ENCODE data around the gene PTPN7. TPM values are rescaled to one million over a fixed set of nuclear protein-coding genes. Genes with fewer than 3 reads are reported as not detected.

The PTPN7 gene
- total and polyA plus RNA-seq, 4 donors, result 0.98 to 2.5 (median 1.4) TPM

Other genes with a start within 250 kb of the PTPN7 start
- 1 to 10 TPM; 1.9 to 8.4 TPM for gene LMOD1, start 214.1 kb downstream of the PTPN7 start, total RNA-seq
- gene LMOD1, start 214.1 kb downstream of the PTPN7 start, polyA plus RNA-seq (ENCODE audit: insufficient read length in 2 of 2), result 1 to 10 TPM; 3.5 to 4.6 TPM
- gene TIMM17A, start 205.1 kb downstream of the PTPN7 start, total RNA-seq, result 10 to 100 TPM; 50.9 to 76.7 TPM
- 100 to 1,000 TPM in 1 of 2 donors, 10 to 100 TPM in 1; 96.3 to 101 TPM for gene TIMM17A, start 205.1 kb downstream of the PTPN7 start, polyA plus RNA-seq (ENCODE audit: insufficient read length in 2 of 2)
- 10 to 100 TPM; 19.1 to 37.9 TPM for gene RNPEP, start 178.0 kb downstream of the PTPN7 start, total RNA-seq
- gene RNPEP, start 178.0 kb downstream of the PTPN7 start, polyA plus RNA-seq (ENCODE audit: insufficient read length in 2 of 2), result 10 to 100 TPM; 36.0 to 41.4 TPM
- gene ELF3, start 150.0 kb downstream of the PTPN7 start, total RNA-seq, result 1 to 10 TPM in 1 of 2 donors, under 1 TPM in 1; 0.59 to 1.2 TPM
- 1 to 10 TPM in 1 of 2 donors, under 1 TPM in 1; 0.35 to 1.1 TPM for gene ELF3, start 150.0 kb downstream of the PTPN7 start, polyA plus RNA-seq (ENCODE audit: insufficient read length in 2 of 2)
- gene GPR37L1, start 37.7 kb downstream of the PTPN7 start, total RNA-seq, result 1 to 10 TPM; 3.1 to 7.5 TPM
- gene GPR37L1, start 37.7 kb downstream of the PTPN7 start, polyA plus RNA-seq (ENCODE audit: insufficient read length in 2 of 2), result 1 to 10 TPM; 5.8 to 9.7 TPM
- 10 to 100 TPM; 56.3 to 75.2 TPM for gene ARL8A, start 15.9 kb downstream of the PTPN7 start, total RNA-seq
- gene ARL8A, start 15.9 kb downstream of the PTPN7 start, polyA plus RNA-seq (ENCODE audit: insufficient read length in 2 of 2), result 100 to 1,000 TPM; 183 to 184 TPM
- gene LGR6, start 33.2 kb upstream of the PTPN7 start, total RNA-seq, result 1 to 10 TPM; 1.0 to 1.8 TPM
- 1 to 10 TPM; 5.5 to 6.1 TPM for gene LGR6, start 33.2 kb upstream of the PTPN7 start, polyA plus RNA-seq (ENCODE audit: insufficient read length in 2 of 2)
- 10 to 100 TPM; 16.3 to 21.1 TPM for gene UBE2T, start 181.3 kb upstream of the PTPN7 start, total RNA-seq
- gene UBE2T, start 181.3 kb upstream of the PTPN7 start, polyA plus RNA-seq (ENCODE audit: insufficient read length in 2 of 2), result 10 to 100 TPM; 31.5 to 34.0 TPM
- 10 to 100 TPM; 45.2 to 47.0 TPM for gene PPP1R12B, start 188.1 kb upstream of the PTPN7 start, total RNA-seq
- 10 to 100 TPM; 31.1 to 33.2 TPM for gene PPP1R12B, start 188.1 kb upstream of the PTPN7 start, polyA plus RNA-seq (ENCODE audit: insufficient read length in 2 of 2)

Data from spinal cord (tissue), 4 donors.